ENCODE measurements around the gene POLR1B.

GRCh38 chr2:112583497-112584133 lies 41.4 kb downstream of the POLR1B start:
- peak; percentile 61 for TF ChIP-seq CTCF (IDR thresholded peaks at IDR 0.05; ENCODE audit: low read depth, low read length, poor library complexity, severe bottlenecking)
- TF ChIP-seq EZH2phosphoT487 (IDR thresholded peaks at IDR 0.05; ENCODE audit: borderline replicate concordance, low read length), result no peak
